Activated T-helper 2 cell treated with anti-CD3 and anti-CD28 coated beads, Interferon-gamma antibody, Interleukin-2, Interleukin-4, amounts not matched to agents 10 μg/mL and 5 μg/mL and 100 μg/mL, durations not matched to agents 14 hours and 24 hours and 36 hours (primary cell): ENCODE data around the gene SMCP. TPM values are rescaled to one million over a fixed set of nuclear protein-coding genes. Genes with fewer than 3 reads are reported as not detected.

Experiments
- DNase-seq: peaks from one replicate; pipeline ENCODE4 v3.0.0; 2021; ENCODE audit warnings: low spot score
- H3K27ac Mint-ChIP-seq: one replicate; pipeline ENCODE4 v1.8.0; 2021; ENCODE audit warnings: mixed read lengths
- H3K27me3 Mint-ChIP-seq: one replicate; pipeline ENCODE4 v1.8.0; 2021; ENCODE audit warnings: low read depth, mixed read lengths
- H3K36me3 Mint-ChIP-seq: one replicate; pipeline ENCODE4 v1.8.0; 2021; ENCODE audit warnings: low read depth, mixed read lengths
- H3K4me1 Mint-ChIP-seq: one replicate; pipeline ENCODE4 v1.8.0; 2021; ENCODE audit warnings: low read depth, mixed read lengths
- H3K4me3 Mint-ChIP-seq: one replicate; pipeline ENCODE4 v1.8.0; 2021; ENCODE audit warnings: low read depth, mild to moderate bottlenecking, moderate library complexity, mixed read lengths
- H3K9me3 Mint-ChIP-seq: one replicate; pipeline ENCODE4 v1.8.0; 2021; ENCODE audit warnings: mixed read lengths
- intact Hi-C: fragments of 100-400 bp; cut with micrococcal nuclease; formaldehyde crosslinking; loops from one replicate; pipeline ENCODE4 v1.15.1; 2023
- total RNA-seq: library from RNA; stranded (reverse); gene quantifications from 2 replicates; pipeline ENCODE4 v1.2.3, GENCODE V29; 2022

The SMCP gene
- total RNA-seq, 1 donor from 2014 or later: not detected

GRCh38 chr1:152901631-152902030, 23.5 kb downstream of the SMCP start:
- Mint-ChIP-seq H3K27ac (no peak overlapping the region), H3K4me3 (no peak overlapping the region), H3K4me1 (no peaks in the 10 kb centered on the region), H3K36me3 (no peaks in the 10 kb centered on the region), H3K9me3 (no peaks in the 10 kb centered on the region), H3K27me3 (no peaks in the 10 kb centered on the region)
- intact Hi-C loops: no loop called here
- no peak for DNase-seq

- no peak overlapping the region for H3K4me3 Mint-ChIP-seq
- no peaks in the 10 kb centered on the region for H3K9me3 Mint-ChIP-seq
- no peak for DNase-seq
- H3K27ac Mint-ChIP-seq: no peak overlapping the region
- intact Hi-C loops: no loop called here
- H3K27me3 Mint-ChIP-seq: no peaks in the 10 kb centered on the region
- H3K36me3 Mint-ChIP-seq: no peaks in the 10 kb centered on the region
- peaks cover under 1% of the 10 kb centered on the region for H3K4me1 Mint-ChIP-seq
Observed at GRCh38 chr1:152902636-152903035, 24.5 kb downstream of the SMCP start.

GRCh38 chr1:152904688-152905440, 26.7 kb downstream of the SMCP start:
- intact Hi-C loops: no loop called here
- H3K9me3 Mint-ChIP-seq: no peaks in the 10 kb centered on the region
- no peak overlapping the region for H3K27ac Mint-ChIP-seq
- H3K4me3 Mint-ChIP-seq: no peak overlapping the region
- H3K4me1 Mint-ChIP-seq: peaks cover 6% of the 10 kb centered on the region
- no peaks in the 10 kb centered on the region for H3K36me3 Mint-ChIP-seq
- no peak for DNase-seq
- H3K27me3 Mint-ChIP-seq: no peaks in the 10 kb centered on the region

DNA sequence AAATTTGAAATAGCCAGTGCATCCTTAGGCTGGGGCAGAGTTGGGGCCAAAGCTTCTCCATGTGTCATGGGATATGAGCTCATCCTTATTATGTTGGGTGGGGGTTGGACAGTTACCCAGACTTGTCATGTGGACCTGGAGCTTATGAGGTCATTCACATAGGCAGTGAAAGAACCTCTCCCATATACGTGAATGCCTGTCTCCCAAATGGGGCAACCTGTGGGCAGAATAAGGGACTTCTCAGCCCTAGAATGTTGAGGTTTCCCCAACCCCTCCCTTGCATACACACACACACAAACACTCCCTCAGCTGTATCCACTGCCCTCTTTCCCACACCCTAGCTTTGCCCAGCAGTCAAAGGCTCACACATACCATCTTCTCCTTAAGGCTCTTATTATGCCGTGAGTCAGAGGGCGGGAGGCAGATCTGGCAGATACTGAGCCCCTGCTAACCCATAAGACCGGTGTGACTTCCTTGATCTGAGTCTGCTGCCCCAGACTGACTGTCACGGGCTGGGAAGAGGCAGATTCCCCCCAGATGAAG, 28.0 kb downstream of the SMCP start:
- intact Hi-C loops: no loop called here
- no peaks in the 10 kb centered on the region for H3K9me3 Mint-ChIP-seq
- no peak overlapping the region for H3K27ac Mint-ChIP-seq
- H3K36me3 Mint-ChIP-seq: no peaks in the 10 kb centered on the region
- H3K27me3 Mint-ChIP-seq: no peaks in the 10 kb centered on the region
- DNase-seq: no peak
- peaks cover 6% of the 10 kb centered on the region for H3K4me1 Mint-ChIP-seq
- no peak overlapping the region for H3K4me3 Mint-ChIP-seq

DNA sequence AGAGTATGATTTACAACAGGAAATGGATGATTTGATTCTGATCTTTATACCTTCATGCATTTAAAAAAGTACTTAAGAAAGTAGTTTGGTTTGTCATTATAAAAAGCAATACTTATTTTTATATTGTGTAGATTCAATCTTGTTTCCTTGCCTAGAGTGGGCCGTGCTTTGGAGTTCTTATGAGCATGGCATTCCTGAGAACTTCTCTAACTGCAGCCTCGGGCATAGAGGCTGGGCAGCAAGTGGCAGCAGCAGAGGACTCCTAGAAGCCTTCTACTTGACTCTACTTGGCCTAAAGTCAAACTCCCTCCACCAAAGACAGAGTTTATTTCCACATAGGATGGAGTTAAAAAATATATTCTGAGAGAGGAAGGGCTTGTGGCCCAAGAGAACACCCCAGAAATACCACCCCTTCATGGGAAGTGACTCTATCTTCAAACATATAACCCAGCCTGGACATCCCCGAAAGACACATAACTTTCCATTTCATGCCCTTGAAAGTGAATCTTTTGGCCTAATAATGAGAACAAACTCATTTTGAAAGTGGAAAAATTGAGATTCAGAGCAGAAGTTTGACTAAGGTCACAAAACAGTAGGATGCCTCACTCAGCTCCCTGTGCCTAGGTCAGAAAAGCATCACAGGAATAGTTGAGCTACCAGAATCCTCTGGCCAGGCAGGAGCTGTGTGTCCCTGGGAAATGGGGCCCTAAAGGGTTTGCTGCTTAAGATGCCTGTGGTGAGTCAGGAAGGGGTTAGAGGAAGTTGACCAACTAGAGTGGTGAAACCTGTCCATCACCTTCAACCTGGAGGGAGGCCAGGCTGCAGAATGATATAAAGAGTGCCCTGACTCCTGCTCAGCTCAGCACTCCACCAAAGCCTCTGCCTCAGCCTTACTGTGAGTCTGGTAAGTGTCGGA, 29.8 kb downstream of the SMCP start, which contains the start of gene IVL:
TSS of gene IVL (plus strand) at position 861 of the 916 bp plus-strand sequence. CDS start 1,252 bp downstream, outside the sequence.
- Mint-ChIP-seq H3K27ac (peak within 1 kb of the TSS; percentile 6), H3K4me1 (peaks cover 6% of the 10 kb centered on the region), H3K36me3 (no peaks in the 10 kb centered on the region), H3K9me3 (no peaks in the 10 kb centered on the region), H3K27me3 (peaks cover 3% of the 10 kb centered on the region), H3K4me3 (no peak within 1 kb of the TSS)
- no peak for DNase-seq
- intact Hi-C loops: no loop called here

DNA sequence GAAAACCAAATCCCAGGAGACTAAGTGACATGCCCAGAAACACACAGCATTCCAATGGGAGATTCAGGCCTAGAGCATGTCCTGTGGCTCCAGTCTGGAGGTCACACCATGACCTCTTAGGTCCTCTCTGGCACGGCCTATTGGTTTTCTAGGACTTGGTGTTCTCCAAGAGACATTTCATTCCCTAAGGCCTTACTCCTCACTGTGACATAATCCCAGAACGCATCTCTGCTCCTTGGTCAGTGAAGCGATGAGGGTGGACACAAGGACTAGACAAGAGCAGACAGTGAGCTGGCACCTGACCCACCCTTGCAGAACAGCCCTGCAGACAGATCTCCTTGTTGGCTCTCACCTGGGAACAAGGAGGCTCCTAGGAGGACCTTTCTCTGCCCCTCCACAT, 31.1 kb downstream of the SMCP start:
- H3K4me3 Mint-ChIP-seq: no peak overlapping the region
- DNase-seq: no peak
- H3K27ac Mint-ChIP-seq: no peak overlapping the region
- no peaks in the 10 kb centered on the region for H3K36me3 Mint-ChIP-seq
- peaks cover 6% of the 10 kb centered on the region for H3K4me1 Mint-ChIP-seq
- intact Hi-C loops: no loop called here
- H3K9me3 Mint-ChIP-seq: no peaks in the 10 kb centered on the region
- H3K27me3 Mint-ChIP-seq: peaks cover 7% of the 10 kb centered on the region

DNA sequence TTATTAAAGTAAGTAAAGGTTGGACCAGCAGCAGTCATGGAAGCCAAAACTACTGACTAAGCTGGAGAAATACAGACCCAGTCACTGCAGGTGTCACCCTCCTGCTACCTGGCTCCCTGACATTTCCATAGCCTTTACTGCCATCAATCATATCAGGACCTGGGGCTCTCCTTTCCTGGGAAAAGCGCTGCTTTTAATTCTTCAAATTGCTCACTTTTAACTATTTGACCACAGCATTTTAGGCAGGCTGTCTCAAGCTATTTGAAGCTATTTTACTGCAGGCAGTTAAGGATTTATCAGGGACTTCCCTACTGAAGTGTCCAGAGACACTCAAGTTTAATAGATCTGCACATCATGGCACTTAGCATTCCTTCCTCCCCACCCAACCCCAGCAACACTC, 34.3 kb downstream of the SMCP start:
- intact Hi-C loops: no loop called here
- peaks cover 6% of the 10 kb centered on the region for H3K4me1 Mint-ChIP-seq

GRCh38 chr1:152912900-152913299, 34.8 kb downstream of the SMCP start:
- peaks cover 22% of the 10 kb centered on the region for H3K27me3 Mint-ChIP-seq
- no peak for DNase-seq
- no peak overlapping the region for H3K27ac Mint-ChIP-seq
- no peaks in the 10 kb centered on the region for H3K9me3 Mint-ChIP-seq
- no peak overlapping the region for H3K4me3 Mint-ChIP-seq
- intact Hi-C loops: no loop called here
- H3K36me3 Mint-ChIP-seq: no peaks in the 10 kb centered on the region
- H3K4me1 Mint-ChIP-seq: peaks cover 3% of the 10 kb centered on the region

More for the DNA sequence above, 34.3 kb downstream of the SMCP start:
- H3K9me3 Mint-ChIP-seq: no peaks in the 10 kb centered on the region
- no peak overlapping the region for H3K27ac Mint-ChIP-seq
- no peak for DNase-seq
- no peaks in the 10 kb centered on the region for H3K36me3 Mint-ChIP-seq
- H3K27me3 Mint-ChIP-seq: peaks cover 22% of the 10 kb centered on the region
- H3K4me3 Mint-ChIP-seq: no peak overlapping the region

GRCh38 chr1:152917794-152918193, 39.7 kb downstream of the SMCP start:
- Mint-ChIP-seq H3K9me3 (no peaks in the 10 kb centered on the region), H3K36me3 (no peaks in the 10 kb centered on the region), H3K4me1 (no peaks in the 10 kb centered on the region), H3K27ac (no peak overlapping the region), H3K27me3 (peaks cover 22% of the 10 kb centered on the region), H3K4me3 (no peak overlapping the region)
- no peak for DNase-seq
- intact Hi-C loops: no loop called here

DNA sequence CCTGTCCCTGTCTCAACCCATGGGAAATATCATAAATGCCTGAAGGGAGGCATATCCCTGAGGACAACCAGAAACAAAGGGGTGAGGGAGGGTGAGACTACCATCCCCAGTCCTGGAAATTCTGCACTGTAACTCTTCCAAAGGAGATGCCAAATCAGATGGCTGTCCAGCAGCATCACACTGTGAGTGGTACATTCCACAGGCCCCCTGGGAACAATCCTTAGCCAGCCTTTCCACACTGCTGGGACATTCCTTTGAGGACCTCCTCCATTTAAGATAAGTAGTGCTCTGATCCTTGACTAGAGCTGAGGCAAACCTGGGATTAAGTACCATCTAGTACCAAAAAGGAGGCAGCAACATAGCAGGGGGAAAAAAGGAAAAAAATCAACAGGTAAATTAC, 40.9 kb downstream of the SMCP start:
- Mint-ChIP-seq H3K9me3 (no peaks in the 10 kb centered on the region), H3K27me3 (peaks cover 16% of the 10 kb centered on the region), H3K4me3 (no peak overlapping the region), H3K4me1 (no peaks in the 10 kb centered on the region), H3K27ac (no peak overlapping the region), H3K36me3 (no peaks in the 10 kb centered on the region)
- intact Hi-C loops: no loop called here
- no peak for DNase-seq

GRCh38 chr1:152924191-152924590, 46.1 kb downstream of the SMCP start:
- H3K4me1 Mint-ChIP-seq: no peaks in the 10 kb centered on the region
- H3K27ac Mint-ChIP-seq: no peak overlapping the region
- no peaks in the 10 kb centered on the region for H3K9me3 Mint-ChIP-seq
- H3K4me3 Mint-ChIP-seq: no peak overlapping the region
- H3K27me3 Mint-ChIP-seq: no peaks in the 10 kb centered on the region
- no peaks in the 10 kb centered on the region for H3K36me3 Mint-ChIP-seq
- intact Hi-C loops: no loop called here
- DNase-seq: no peak

GRCh38 chr1:152926091-152926490, 48.0 kb downstream of the SMCP start:
- no peak overlapping the region for H3K27ac Mint-ChIP-seq
- H3K4me3 Mint-ChIP-seq: no peak overlapping the region
- no peak for DNase-seq
- no peaks in the 10 kb centered on the region for H3K4me1 Mint-ChIP-seq
- intact Hi-C loops: no loop called here
- no peaks in the 10 kb centered on the region for H3K9me3 Mint-ChIP-seq
- H3K36me3 Mint-ChIP-seq: no peaks in the 10 kb centered on the region
- H3K27me3 Mint-ChIP-seq: peaks cover 3% of the 10 kb centered on the region

DNA sequence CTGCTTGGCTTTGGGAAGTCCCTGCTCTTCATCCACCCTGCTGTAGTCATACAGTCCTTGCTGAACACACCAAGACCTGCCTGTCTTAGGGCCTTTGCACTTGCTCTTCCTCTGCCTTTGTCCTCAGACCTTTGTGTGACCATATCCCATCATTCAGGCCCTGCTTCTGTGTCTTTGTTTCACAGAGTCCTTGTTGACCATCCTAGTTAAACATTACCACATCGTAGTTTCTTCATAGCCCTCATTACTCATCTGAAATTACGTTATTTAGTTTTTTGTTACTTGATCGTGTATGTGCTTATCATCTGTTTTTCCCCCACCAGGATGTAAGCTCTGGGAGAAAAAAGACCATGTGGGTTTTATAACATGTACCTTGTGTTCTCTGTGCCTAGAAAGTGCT, 50.5 kb downstream of the SMCP start:
- DNase-seq: no peak
- no peaks in the 10 kb centered on the region for H3K9me3 Mint-ChIP-seq
- H3K36me3 Mint-ChIP-seq: no peaks in the 10 kb centered on the region
- no peaks in the 10 kb centered on the region for H3K4me1 Mint-ChIP-seq
- H3K27me3 Mint-ChIP-seq: peaks cover 3% of the 10 kb centered on the region
- H3K27ac Mint-ChIP-seq: no peak overlapping the region
- intact Hi-C loops: no loop called here
- no peak overlapping the region for H3K4me3 Mint-ChIP-seq
